IPS-18a (cell line): ENCODE measurements around the gene FAM83B.
"Not testable (repeated sequence)": the region's sequence is repeated elsewhere in the genome, so short reads cannot be mapped to it uniquely, and the experiment has no call there.

Experiments
- H3K27ac ChIP-seq: one replicate; pipeline ENCODE4 v1.5.1; 2013; ENCODE audit warnings: low read length
- H3K27me3 ChIP-seq: one replicate; pipeline ENCODE4 v1.6.1; 2013; ENCODE audit warnings: mild to moderate bottlenecking, low read length; ENCODE audit not compliant: control insufficient read depth, insufficient read depth
- H3K36me3 ChIP-seq: one replicate; pipeline ENCODE4 v1.6.1; 2013; ENCODE audit warnings: low read depth, low read length; ENCODE audit not compliant: control insufficient read depth
- H3K4me1 ChIP-seq: one replicate; pipeline ENCODE4 v1.6.1; 2013; ENCODE audit warnings: low read depth, low read length; ENCODE audit not compliant: control insufficient read depth
- H3K4me3 ChIP-seq: one replicate; pipeline ENCODE4 v1.5.1; 2013; ENCODE audit warnings: low read length
- H3K9ac ChIP-seq: one replicate; pipeline ENCODE4 v1.6.1; 2013; ENCODE audit warnings: mild to moderate bottlenecking, low read length, moderate library complexity
- H3K9me3 ChIP-seq: one replicate; pipeline ENCODE4 v1.6.1; 2013; ENCODE audit warnings: low read depth, low read length; ENCODE audit not compliant: control insufficient read depth

FAM83B gene, protein sequence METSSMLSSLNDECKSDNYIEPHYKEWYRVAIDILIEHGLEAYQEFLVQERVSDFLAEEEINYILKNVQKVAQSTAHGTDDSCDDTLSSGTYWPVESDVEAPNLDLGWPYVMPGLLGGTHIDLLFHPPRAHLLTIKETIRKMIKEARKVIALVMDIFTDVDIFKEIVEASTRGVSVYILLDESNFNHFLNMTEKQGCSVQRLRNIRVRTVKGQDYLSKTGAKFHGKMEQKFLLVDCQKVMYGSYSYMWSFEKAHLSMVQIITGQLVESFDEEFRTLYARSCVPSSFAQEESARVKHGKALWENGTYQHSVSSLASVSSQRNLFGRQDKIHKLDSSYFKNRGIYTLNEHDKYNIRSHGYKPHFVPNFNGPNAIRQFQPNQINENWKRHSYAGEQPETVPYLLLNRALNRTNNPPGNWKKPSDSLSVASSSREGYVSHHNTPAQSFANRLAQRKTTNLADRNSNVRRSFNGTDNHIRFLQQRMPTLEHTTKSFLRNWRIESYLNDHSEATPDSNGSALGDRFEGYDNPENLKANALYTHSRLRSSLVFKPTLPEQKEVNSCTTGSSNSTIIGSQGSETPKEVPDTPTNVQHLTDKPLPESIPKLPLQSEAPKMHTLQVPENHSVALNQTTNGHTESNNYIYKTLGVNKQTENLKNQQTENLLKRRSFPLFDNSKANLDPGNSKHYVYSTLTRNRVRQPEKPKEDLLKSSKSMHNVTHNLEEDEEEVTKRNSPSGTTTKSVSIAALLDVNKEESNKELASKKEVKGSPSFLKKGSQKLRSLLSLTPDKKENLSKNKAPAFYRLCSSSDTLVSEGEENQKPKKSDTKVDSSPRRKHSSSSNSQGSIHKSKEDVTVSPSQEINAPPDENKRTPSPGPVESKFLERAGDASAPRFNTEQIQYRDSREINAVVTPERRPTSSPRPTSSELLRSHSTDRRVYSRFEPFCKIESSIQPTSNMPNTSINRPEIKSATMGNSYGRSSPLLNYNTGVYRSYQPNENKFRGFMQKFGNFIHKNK

DNA sequence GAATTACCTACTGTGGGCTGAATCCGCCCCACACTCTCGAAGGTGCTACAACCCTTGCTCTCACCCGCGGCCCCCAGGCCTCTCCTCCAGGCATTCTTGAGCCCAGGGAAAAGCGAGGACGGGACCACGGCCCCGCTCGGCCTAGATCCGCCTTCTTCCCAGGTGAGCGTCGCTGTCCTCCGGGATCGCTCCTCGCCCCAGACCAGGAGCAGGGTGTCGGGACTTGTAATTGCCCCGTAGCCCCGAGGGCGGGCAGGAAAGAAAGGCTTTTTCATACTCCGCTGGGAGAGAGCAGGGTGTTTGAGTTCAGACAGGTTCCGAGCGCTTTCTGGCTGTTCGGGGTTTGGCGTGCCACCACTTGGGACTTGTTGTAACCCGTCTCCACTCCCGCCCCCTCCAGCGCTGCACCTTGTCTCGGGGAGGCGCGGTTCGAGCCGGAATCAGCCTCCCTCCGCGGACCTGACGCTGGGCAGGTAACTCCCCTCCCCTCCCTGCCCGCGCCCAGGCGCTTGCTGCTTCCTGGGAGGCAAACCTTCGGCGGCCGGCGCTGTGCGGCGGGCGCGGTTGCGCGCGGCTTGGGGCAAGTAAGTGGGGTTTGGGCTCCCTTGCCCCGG is at the start of gene FAM83B:
FAM83B (plus strand) TSS at position 529 of the 614 bp plus-strand sequence. CDS start 23,476 bp downstream, outside the sequence.
- Histone ChIP-seq H3K4me3 (peak within 1 kb of the TSS; percentile 86), H3K9me3 (no peaks in the 10 kb centered on the region), H3K27me3 (peaks cover 25% of the 10 kb centered on the region), H3K36me3 (no peaks in the 10 kb centered on the region), H3K4me1 (no peaks in the 10 kb centered on the region), H3K9ac (peak within 1 kb of the TSS; percentile 78), H3K27ac (no peak within 1 kb of the TSS)

DNA sequence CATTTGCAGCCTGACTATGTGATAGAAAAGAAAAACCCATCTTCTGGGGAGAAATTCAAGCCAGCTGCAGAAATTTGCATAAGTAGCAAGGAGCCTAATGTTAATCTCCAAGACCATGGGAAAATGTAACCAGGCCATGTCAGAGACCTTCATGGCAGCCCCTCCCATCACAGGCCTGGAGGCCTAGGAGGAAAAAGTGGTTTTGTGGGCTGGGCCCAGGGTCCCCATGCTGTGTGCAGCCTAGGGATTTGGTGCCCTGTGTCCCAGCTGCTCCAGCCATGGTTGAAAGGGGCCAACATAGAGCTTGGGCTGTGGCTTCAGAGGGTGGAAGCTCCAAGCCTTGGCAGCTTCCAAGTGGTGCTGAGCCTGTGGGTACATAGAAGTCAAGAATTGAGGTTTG is 49.7 kb upstream of the FAM83B start:
- not testable (repeated sequence) for H3K9ac ChIP-seq, H3K36me3 ChIP-seq, H3K4me3 ChIP-seq, H3K27ac ChIP-seq, H3K4me1 ChIP-seq, H3K27me3 ChIP-seq, H3K9me3 ChIP-seq

DNA sequence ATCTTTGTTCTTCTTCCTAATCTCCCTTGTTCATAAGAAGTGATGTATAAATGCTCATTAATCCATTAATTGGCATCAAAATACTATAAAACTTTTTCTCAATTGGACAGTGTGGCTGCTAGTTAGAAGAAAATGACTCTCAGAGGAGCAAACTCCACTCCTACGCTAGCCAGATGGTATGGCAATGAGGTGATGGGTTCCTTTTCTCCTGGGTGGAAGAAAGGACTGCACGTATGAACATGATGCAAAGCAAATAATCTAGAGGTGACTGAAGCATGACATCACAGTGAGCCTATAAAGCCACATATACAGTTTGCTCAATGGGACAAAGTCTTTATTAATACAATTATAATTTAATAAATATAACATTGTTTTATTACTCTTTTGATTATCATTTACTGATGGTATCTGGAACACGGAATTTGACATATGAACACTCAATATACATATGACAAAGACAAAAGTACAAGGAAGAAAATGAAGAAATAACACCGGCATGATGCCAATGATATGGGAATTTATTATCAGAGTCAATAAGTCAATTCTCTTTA is 46.4 kb upstream of the FAM83B start:
- Histone ChIP-seq H3K9me3 (peaks cover 5% of the 10 kb centered on the region), H3K27me3 (no peaks in the 10 kb centered on the region), H3K27ac (no peak overlapping the region), H3K4me1 (peaks cover 7% of the 10 kb centered on the region), H3K4me3 (no peak overlapping the region), H3K9ac (no peak overlapping the region), H3K36me3 (no peaks in the 10 kb centered on the region)

DNA sequence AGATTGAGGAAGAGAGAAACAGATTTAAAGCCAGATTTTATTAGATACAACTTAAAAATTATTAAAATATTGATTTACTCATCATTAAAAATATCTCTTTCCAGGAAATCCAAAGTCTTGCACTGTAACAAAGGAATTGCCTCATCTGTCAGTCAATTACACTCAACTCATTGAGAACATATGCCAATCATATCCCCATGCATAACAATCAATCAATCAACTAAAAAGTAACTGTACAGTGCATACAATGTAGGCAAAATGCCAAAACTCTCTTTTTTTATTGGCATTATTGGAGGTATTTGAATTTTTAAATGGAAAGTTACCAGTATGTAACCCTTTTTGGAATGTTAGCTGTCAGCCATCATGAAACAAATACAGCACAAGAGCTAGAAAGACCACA is 45.3 kb upstream of the FAM83B start:
- H3K9me3 ChIP-seq = peaks cover 4% of the 10 kb centered on the region
- H3K36me3 ChIP-seq = no peaks in the 10 kb centered on the region
- H3K4me1 ChIP-seq = peaks cover 13% of the 10 kb centered on the region
- no peaks in the 10 kb centered on the region for H3K27me3 ChIP-seq
- no peak overlapping the region for H3K4me3 ChIP-seq
- H3K27ac ChIP-seq = no peak overlapping the region
- H3K9ac ChIP-seq = no peak overlapping the region

DNA sequence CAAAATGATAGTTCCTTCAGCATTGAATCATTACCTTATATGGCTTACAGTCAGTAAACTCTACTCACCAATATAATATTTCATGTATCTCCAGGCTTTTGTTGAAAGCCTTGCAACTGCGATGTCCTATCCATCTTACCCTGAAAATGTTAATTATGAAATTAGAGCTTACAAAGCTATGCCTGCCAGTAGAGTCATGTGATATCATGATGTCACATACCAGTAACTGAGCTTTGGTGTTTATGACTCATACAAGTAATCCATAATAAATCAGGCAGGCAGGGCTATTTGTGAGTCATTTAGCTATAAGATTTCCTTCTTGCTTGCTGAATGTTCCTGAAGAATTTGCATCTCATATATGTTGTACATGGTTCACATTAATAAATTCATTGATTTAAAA is 44.9 kb upstream of the FAM83B start:
- peaks cover 3% of the 10 kb centered on the region for H3K9me3 ChIP-seq
- H3K27ac ChIP-seq = no peak overlapping the region
- H3K27me3 ChIP-seq = no peaks in the 10 kb centered on the region
- H3K4me3 ChIP-seq = no peak overlapping the region
- H3K4me1 ChIP-seq = peaks cover 13% of the 10 kb centered on the region
- H3K9ac ChIP-seq = no peak overlapping the region
- H3K36me3 ChIP-seq = no peaks in the 10 kb centered on the region

DNA sequence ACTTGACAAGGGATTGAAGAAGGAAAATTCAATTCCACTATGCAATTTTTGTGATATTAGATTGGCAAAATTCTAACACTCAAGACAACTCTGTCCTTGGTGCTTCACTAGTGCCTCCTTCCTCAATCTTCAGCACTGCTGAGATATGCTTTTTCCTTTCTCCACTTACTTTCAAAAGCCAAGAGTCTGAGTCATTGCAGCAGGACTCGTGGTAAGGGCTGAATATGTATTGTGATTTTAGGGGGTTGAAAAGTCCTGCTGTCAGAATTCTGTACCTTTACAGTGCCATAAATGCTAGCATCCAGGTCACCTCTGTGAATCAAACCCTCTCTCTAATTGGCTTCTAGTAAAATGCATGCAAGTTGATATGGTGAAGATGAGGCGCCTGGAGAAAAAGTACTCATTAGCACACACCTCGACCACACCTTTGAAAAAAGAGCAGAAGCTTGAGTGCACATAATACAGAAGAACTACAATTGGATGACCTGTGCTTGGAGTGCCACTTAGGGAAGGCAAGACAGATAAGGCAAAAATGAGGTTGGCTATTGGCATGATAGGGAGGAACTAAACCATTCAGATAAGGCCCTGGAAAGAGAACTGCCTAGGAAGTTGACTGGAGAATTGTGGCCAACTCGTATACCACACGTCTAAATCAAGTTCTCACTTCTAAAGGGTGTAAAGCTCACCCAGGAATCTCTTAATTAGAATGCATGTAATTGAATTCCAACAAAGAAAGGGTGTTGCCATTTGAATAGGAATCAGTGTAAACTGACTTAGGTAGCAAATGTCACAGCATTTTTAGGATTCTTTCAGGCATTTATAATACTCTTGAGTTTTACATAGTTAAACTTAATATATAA is 43.6 kb upstream of the FAM83B start:
- Histone ChIP-seq H3K9ac (no peak overlapping the region), H3K36me3 (no peaks in the 10 kb centered on the region), H3K4me3 (no peak overlapping the region), H3K4me1 (peaks cover 13% of the 10 kb centered on the region), H3K9me3 (no peaks in the 10 kb centered on the region), H3K27ac (no peak overlapping the region), H3K27me3 (no peaks in the 10 kb centered on the region)

DNA sequence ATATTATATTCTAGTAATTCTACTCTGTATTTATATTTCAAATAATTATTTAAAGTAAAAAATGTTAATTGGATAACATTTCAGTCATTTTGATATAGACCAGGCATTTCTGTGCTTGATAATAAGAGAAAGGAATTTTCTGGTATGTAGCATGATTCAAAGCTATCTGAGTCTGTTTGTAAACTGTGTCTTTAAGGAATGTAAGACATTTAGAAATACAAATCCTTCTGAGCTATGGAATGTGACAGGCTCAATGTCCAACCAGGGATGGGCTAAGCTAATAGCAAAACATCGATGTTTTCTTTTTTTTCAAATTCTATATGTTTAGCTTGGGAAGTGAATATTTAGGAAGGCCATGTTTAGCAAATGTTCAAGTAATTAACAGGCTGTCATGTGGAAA is 41.5 kb upstream of the FAM83B start:
- Histone ChIP-seq H3K9me3 (no peaks in the 10 kb centered on the region), H3K27me3 (no peaks in the 10 kb centered on the region), H3K4me1 (peaks cover 13% of the 10 kb centered on the region), H3K9ac (no peak overlapping the region), H3K27ac (no peak overlapping the region), H3K36me3 (no peaks in the 10 kb centered on the region), H3K4me3 (no peak overlapping the region)

DNA sequence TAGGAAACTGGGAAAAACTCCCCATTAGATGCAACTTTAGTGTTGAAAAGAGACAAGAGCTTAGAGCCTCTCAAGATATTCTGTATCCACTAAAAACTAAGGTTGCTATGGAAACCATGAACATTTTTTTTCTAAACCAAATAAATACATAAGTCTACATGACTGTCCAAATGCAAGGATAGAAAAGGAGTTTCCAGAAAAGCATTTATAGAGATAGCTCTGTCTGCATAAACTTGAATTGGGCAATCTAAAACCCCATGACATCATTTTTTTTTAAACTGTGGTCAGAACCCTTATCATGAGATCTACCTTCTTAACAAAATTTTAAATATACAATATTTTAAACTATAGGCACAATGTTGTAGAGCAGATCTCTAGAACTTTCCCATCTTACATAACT is 36.4 kb upstream of the FAM83B start:
- H3K27me3 ChIP-seq = no peaks in the 10 kb centered on the region
- H3K9ac ChIP-seq = no peak overlapping the region
- H3K27ac ChIP-seq = no peak overlapping the region
- no peaks in the 10 kb centered on the region for H3K9me3 ChIP-seq
- no peaks in the 10 kb centered on the region for H3K36me3 ChIP-seq
- H3K4me1 ChIP-seq = peaks cover 6% of the 10 kb centered on the region
- no peak overlapping the region for H3K4me3 ChIP-seq

DNA sequence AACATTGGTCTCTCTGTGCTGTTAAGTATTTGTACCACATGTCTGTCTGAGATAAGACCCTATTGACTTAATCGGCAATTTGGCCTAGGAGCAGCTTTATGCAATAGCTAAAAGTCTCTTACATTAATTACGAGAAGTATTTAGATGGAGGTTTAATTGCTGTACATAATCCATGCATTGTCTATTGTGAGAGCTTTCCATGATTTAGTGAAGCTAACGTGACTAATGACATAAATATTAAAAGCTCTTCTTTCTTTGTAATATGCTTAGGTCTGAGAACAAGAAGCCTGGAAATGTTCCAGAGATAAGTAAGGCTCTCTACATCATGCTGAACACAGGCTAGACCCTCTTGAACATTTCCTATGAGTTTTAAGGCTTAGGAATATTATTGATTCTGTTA is 32.7 kb upstream of the FAM83B start:
- H3K27me3 ChIP-seq = no peaks in the 10 kb centered on the region
- no peaks in the 10 kb centered on the region for H3K9me3 ChIP-seq
- no peak overlapping the region for H3K27ac ChIP-seq
- H3K9ac ChIP-seq = no peak overlapping the region
- no peaks in the 10 kb centered on the region for H3K36me3 ChIP-seq
- no peaks in the 10 kb centered on the region for H3K4me1 ChIP-seq
- H3K4me3 ChIP-seq = no peak overlapping the region

DNA sequence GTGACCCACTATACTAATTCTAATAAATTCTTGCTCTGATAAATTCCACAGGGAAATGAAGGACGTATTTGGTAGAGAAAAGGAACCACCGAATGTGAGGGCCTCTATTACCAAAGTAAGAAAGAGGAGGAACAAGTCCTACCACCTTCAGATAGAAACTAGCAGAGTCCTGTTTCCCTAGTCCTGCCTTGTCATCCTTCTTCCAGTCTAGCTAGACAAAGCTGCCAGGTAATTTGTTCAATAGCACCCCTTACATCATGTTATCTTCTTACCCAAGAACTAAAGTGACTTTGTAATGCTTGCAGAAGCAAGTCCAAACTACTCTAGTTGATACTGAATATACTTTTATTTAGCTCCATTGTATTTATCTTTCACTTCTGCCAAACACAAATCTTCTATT is 29.3 kb upstream of the FAM83B start:
- no peaks in the 10 kb centered on the region for H3K9me3 ChIP-seq
- no peak overlapping the region for H3K27ac ChIP-seq
- H3K36me3 ChIP-seq = no peaks in the 10 kb centered on the region
- no peak overlapping the region for H3K4me3 ChIP-seq
- no peak overlapping the region for H3K9ac ChIP-seq
- H3K27me3 ChIP-seq = no peaks in the 10 kb centered on the region
- no peaks in the 10 kb centered on the region for H3K4me1 ChIP-seq
